OCI-M2 (cell line): ENCODE results near the gene ZNF777.

Source experiments
- DNase-seq: peaks from one replicate; lab custom pipeline; 2025; ENCODE audit not compliant: unreplicated experiment; lab: John Stamatoyannopoulos, UW

The ZNF777 gene

GRCh38 chr7:149477494-149478443, 16.9 kb upstream of the ZNF777 start:
- no peak for DNase-seq

- no peak for DNase-seq
These were observed 15.9 kb upstream of the ZNF777 start for GRCh38 chr7:149476791-149477190.

GRCh38 chr7:149475121-149476045, 14.5 kb upstream of the ZNF777 start:
- no peak for DNase-seq

- DNase-seq = no peak
These were observed 13.7 kb upstream of the ZNF777 start for GRCh38 chr7:149474309-149475120.

- DNase-seq = no peak
These were observed 12.4 kb upstream of the ZNF777 start for GRCh38 chr7:149473251-149473650.

- DNase-seq = no peak
These were observed 10.6 kb upstream of the ZNF777 start for GRCh38 chr7:149471289-149471953.

- DNase-seq = no peak
These were observed 8.9 kb upstream of the ZNF777 start for GRCh38 chr7:149469806-149470205.

GRCh38 chr7:149468208-149468607, 7.3 kb upstream of the ZNF777 start:
- no peak for DNase-seq

GRCh38 chr7:149467321-149467859, 6.5 kb upstream of the ZNF777 start:
- no peak for DNase-seq

GRCh38 chr7:149466364-149466763, 5.5 kb upstream of the ZNF777 start:
- DNase-seq = no peak

- DNase-seq = no peak
These were observed 2.8 kb upstream of the ZNF777 start for GRCh38 chr7:149463500-149464161.

GRCh38 chr7:149462101-149462520, 1.2 kb upstream of the ZNF777 start:
- DNase-seq = no peak

- DNase-seq = no peak
These were observed 1.1 kb downstream of the ZNF777 start for GRCh38 chr7:149459540-149460452.

- DNase-seq = no peak
These were observed 1.7 kb downstream of the ZNF777 start for GRCh38 chr7:149459201-149459539.

GRCh38 chr7:149458235-149458634, 2.6 kb downstream of the ZNF777 start:
- no peak for DNase-seq

GRCh38 chr7:149457766-149458165, 3.1 kb downstream of the ZNF777 start:
- no peak for DNase-seq

GRCh38 chr7:149456506-149457421, 4.1 kb downstream of the ZNF777 start:
- DNase-seq = no peak
